Neural cell (in vitro differentiated cells): ENCODE measurements around the gene ELFN1.

ENCODE experiments used
- EP300 ChIP-seq: fragments of 450-650 bp; conservative IDR thresholded peaks from 2 replicates; pipeline ENCODE4 v1.6.1; 2014; ENCODE audit warnings: antibody characterized with exemption, mild to moderate bottlenecking, moderate library complexity; ENCODE audit not compliant: poor library complexity, severe bottlenecking
- EZH2 ChIP-seq: fragments of 200-600, 300-800 bp; shearing (Covaris generic), sonication (generic); IDR thresholded peaks from 2 replicates; pipeline ENCODE4 v1.6.1; 2014; ENCODE audit warnings: antibody characterized with exemption, low read length, borderline replicate concordance, mild to moderate bottlenecking; ENCODE audit not compliant: insufficient read depth, poor library complexity, severe bottlenecking
- RAD21 ChIP-seq: fragments of 450-650 bp; conservative IDR thresholded peaks from 2 replicates; pipeline ENCODE4 v1.6.1; 2014; ENCODE audit warnings: antibody characterized with exemption, mild to moderate bottlenecking, moderate library complexity

DNA sequence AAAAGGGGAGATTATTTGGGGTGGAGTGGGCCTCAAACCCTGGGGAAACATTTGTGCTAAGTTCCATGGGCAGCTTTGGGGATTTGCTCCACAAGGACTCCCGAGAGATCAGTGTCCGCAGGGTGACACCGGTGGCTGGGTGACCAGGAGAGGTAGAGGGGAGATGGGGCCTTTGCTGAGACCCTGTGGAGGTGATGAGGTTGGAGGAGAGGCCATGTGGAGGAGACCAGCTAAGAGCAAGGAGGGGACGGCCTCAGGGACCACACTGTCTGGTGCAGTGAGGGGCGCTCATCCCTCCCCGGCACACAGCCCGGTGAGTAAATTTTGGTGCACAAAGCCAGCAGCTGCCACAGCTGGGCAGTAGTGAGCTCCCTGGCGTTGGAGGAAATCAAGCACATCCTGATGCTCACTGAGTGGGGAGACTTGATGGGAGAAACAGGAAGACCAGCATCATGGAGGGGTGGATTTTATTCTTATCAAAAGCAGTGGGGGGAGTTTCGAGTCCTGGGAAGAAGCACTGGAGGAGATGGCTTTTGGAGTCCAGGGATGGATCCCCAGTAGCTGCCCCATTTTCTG, 20.2 kb upstream of the ELFN1 start:
- TF ChIP-seq RAD21 = no peak
- no peak for TF ChIP-seq EP300
- no peak for TF ChIP-seq EZH2
